GM18502 (cell line): Measurements from ENCODE around the gene RNF144A.

Source experiments
- ATAC-seq: cut with Tn5 transposase; IDR thresholded peaks from one replicate; pipeline ENCODE4 v1.9.1; 2021; ENCODE audit warnings: mild to moderate bottlenecking; ENCODE audit not compliant: unreplicated experiment, poor library complexity

Gene RNF144A

DNA sequence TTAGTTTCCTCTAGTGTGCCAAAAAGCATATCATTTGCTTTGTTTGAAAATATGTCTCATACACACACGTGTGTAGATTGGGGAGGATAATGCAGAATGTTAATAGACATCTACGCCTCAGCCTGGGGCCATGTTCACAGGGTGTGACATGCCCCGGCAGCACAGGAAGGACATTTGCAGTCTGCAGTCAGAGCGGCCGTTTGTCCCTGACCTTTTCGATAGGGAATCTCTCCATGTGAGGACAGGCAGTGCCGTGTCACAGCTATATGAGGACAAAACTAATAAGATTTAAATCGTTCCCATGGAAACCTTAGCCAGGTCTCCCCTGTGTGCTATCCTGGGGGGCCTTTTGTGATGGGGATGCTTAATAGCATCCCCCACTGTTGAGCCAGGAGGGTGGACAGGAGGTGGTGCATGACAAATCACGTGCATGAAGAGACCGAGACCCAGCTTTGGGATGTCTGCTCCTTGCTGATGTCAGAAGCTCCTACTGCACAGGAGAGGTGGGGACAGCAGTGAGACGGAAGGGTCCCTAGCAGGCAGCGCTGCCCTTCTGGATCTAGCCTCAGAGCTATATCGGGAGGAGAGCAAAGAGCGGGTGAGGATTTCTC lies 100.6 kb downstream of the RNF144A start:
- no peak for ATAC-seq

- no peak for ATAC-seq
Observed at GRCh38 chr2:7018282-7018701, 101.1 kb downstream of the RNF144A start.

- no peak for ATAC-seq
Observed at GRCh38 chr2:7018767-7019166, 101.6 kb downstream of the RNF144A start.

DNA sequence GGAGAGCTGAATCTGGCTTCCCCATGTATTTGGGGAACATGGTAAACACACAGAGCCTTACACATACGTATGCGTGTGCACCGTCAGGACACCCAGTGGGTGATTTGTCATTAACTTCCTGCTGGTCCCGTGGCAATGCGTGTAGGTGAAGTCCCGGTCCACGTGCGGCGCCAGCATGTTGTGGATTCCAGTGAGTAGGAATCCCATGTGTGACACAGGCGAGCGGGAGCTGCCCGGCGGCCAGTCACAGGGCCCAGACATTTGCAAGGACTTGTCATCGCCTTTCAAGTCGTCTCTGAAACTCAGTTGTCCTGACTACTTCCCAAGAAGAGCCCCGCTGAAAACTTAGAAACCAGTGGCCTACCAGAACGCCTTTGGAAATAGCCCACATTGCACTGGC lies 102.0 kb downstream of the RNF144A start:
- no peak for ATAC-seq

GRCh38 chr2:7020059-7020458 lies 102.8 kb downstream of the RNF144A start:
- no peak for ATAC-seq

GRCh38 chr2:7020468-7020867 lies 103.3 kb downstream of the RNF144A start:
- ATAC-seq: no peak

GRCh38 chr2:7020939-7021470 lies 103.8 kb downstream of the RNF144A start:
- no peak for ATAC-seq

DNA sequence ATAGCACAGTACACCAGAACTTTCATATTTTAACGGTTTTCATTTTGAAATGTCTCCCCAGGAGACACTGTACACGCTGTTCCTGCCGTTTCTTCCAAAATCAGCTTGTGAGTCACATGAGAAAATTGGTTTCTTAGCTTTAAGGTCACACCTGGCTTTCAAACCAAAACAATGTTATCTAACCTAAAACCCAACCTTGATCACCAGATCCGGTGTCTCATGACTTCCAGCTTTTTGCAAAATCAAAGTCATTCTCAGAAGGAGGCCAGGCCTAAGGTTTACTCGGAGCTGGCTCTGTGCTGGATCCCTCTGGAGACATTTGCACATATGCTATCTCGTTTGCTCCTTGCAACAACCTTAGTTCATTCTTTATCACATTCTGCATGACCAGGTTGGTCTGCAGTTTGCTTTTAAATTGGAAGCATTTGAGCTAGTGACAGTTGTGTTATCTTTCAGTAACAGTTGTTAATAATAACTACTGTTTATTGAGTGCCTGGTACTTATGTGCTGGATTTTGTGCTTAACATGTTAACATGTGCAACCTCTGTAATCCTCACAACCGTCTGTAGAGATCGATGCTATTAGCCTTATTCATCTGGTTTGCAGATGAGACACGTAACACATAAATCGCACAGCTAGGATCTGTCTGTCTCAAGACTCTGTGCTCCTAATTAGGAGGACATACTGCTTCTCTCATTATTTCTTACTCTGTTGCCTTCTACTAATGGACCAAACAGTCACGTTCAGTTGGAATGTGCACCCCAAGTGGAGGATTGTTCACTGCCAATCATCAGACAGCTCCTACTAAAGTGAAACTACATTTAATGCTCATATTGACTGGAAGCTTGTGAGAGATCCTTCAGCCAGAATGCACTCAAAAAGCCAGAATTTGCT lies 105.5 kb downstream of the RNF144A start:
- no peak for ATAC-seq

- no peak for ATAC-seq
Observed at GRCh38 chr2:7023542-7023941, 106.3 kb downstream of the RNF144A start.

- no peak for ATAC-seq
Observed at GRCh38 chr2:7024261-7024660, 107.0 kb downstream of the RNF144A start.

DNA sequence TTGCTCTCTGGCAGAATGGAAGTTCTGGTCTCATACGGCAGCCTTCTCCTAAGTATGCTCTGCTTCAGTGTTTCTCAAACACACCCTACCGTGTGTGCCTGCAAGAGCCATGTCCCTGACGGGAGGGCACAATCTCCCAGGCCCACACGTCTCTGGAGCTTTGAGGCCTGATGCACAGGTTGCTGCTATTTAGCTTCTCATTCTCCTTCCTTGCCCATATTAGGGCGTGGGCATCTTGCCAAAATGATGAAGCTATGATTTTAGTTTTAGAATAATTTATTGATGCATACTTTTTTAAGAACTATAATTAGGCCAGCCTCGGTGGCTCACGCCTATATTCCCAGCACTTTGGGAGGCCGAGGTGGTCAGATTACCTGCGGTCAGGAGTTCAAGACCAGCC lies 107.9 kb downstream of the RNF144A start:
- no peak for ATAC-seq

- no peak for ATAC-seq
Observed at GRCh38 chr2:7026742-7027141, 109.5 kb downstream of the RNF144A start.

GRCh38 chr2:7027411-7027810 lies 110.2 kb downstream of the RNF144A start:
- no peak for ATAC-seq

- no peak for ATAC-seq
Observed at GRCh38 chr2:7027956-7028655, 110.9 kb downstream of the RNF144A start.

DNA sequence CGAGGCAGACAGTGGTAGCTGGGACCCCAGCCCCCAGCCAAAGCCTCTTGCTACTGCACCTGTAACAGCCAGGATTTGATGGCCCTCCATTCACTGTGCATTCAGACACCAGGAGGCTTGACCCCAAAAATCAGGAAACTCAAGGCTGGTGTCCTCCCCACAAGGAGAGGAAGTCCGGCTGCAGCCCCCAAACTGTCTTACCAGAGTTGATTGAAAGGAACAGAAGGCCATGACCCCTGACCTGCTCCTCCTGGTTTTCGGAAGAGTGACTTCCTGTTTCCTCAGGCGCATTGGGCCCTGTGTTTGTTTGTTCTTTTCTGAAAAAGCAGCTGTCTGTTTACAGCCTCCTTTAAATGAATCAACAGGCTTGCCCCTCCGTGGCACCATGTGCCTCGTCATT lies 111.6 kb downstream of the RNF144A start:
- no peak for ATAC-seq

DNA sequence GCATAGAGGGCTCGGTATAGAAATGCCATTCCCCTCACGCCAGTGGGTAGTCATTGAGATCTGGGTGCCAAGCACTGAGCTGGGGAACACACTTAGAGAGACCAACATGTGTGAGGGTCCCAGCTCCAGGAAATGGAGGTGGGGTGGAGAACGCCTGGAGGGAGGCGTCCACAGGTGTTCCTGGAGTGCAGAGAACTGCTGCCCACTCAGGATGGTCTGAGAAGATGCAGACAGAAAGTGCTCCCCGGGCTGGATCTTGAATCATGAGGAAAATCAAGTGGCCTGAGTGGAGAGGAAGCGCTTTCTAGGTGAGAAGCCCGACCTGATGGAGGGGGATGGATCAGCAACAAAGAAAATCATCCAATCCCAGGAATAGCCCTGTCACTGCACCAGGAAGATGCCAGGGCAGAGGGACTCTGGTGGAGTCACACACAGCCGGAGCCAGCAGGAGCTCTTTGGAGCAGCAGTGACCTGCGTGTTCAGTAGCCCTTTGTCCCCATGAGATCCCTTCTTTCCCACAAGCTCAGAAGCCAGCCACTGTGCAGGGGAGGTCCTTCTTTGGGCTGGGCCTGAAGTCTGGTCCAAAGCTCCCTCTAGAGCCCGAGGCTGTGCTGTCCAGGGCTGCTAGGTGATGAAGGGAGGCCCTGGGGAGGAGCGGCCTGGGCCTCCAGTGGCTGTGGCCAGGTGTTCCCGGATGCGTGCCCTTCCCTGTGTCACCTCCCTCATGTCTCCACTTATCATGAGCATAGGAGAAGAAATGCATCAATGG lies 112.3 kb downstream of the RNF144A start:
- no peak for ATAC-seq

GRCh38 chr2:7030810-7031209 lies 113.6 kb downstream of the RNF144A start:
- ATAC-seq: no peak

GRCh38 chr2:7031547-7032245 lies 114.5 kb downstream of the RNF144A start:
- ATAC-seq: no peak

GRCh38 chr2:7032371-7032770 lies 115.2 kb downstream of the RNF144A start:
- ATAC-seq: no peak
